GM12878 (cell line): ENCODE data around the gene IKZF1.

ENCODE experiments used
- BRCA1 ChIP-seq: IDR thresholded peaks from 2 replicates; pipeline ENCODE4 v1.6.1; 2011; ENCODE audit warnings: low read depth, low read length, improper control_type of control experiment
- CBFB ChIP-seq: IDR thresholded peaks from 2 replicates; pipeline ENCODE4 v1.6.1; 2016; ENCODE audit warnings: antibody characterized with exemption, low read depth
- CEBPZ ChIP-seq: fragments of 150-350 bp; IDR thresholded peaks from 2 replicates; pipeline ENCODE4 v1.6.1; 2016; ENCODE audit warnings: low read depth, low read length
- EGR1 ChIP-seq, 2 experiments: IDR thresholded peaks; 1 replicate in 1 of 2; 2 replicates in 1 of 2; pipeline ENCODE4 v1.6.1; 2011 to 2012; ENCODE audit warnings: low read depth in 2 of 2, low read length in 2 of 2, borderline replicate concordance in 1 of 2, mild to moderate bottlenecking in 1 of 2, moderate library complexity in 1 of 2
- NFXL1 ChIP-seq: fragments of 450-650 bp; IDR thresholded peaks from 2 replicates; pipeline ENCODE4 v1.6.1; 2017; ENCODE audit warnings: antibody characterized with exemption, mild to moderate bottlenecking, borderline replicate concordance
- NR2C1 ChIP-seq: fragments of 450-650 bp; IDR thresholded peaks from 2 replicates; pipeline ENCODE4 v1.6.1; 2017; ENCODE audit warnings: antibody characterized with exemption, mild to moderate bottlenecking, moderate library complexity
- SMC3 ChIP-seq: IDR thresholded peaks from 2 replicates; pipeline ENCODE4 v1.6.1; 2011; ENCODE audit warnings: low read length, improper control_type of control experiment, borderline replicate concordance
- ZNF592 ChIP-seq: fragments of 450-650 bp; IDR thresholded peaks from 2 replicates; pipeline ENCODE4 v1.6.1; 2017; ENCODE audit warnings: mild to moderate bottlenecking, moderate library complexity

- TF ChIP-seq ZNF592 (no peak), SMC3 (no peak), NR2C1 (no peak), CBFB (no peak), EGR1 (IDR thresholded peaks at IDR 0.05; ENCODE audit: borderline replicate concordance in 1 of 2, low read depth in 2 of 2, low read length in 2 of 2) (no peak), BRCA1 (no peak), NFXL1 (no peak), CEBPZ (no peak)
These were observed 6.4 kb downstream of the IKZF1 start for GRCh38 chr7:50310956-50311355.
